GM12873 (cell line): ENCODE results near the gene TBC1D2.

ENCODE experiments used
- TF ChIP-seq, protein P1 (sequence below): IDR thresholded peaks from 2 replicates; pipeline ENCODE4 v1.5.1; 2012; ENCODE audit warnings: low read depth, mild to moderate bottlenecking, moderate library complexity, low read length, control low read depth; ENCODE audit not compliant: insufficient read depth; ENCODE audit errors: missing control alignments

Gene TBC1D2

DNA sequence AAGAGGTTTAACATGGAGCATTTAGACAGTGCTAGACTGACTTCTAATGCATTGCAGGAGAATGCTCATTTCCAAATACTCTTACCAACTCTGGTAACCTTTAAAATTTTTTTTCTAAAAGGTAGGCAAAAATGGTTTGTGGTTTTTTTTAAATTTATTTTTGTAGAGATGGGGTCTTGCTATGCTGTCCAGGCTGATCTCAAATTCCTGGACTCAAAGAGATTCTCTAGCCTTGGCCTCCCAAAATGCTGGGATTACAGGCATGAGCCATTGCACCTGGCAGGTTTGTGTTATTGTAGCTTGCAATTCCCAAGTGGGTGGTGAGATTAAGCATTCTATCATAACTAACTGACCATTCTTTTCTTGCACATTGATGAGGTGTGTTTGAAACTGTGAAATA lies 43.0 kb upstream of the TBC1D2 start:
- TF ChIP-seq, protein P1, sequence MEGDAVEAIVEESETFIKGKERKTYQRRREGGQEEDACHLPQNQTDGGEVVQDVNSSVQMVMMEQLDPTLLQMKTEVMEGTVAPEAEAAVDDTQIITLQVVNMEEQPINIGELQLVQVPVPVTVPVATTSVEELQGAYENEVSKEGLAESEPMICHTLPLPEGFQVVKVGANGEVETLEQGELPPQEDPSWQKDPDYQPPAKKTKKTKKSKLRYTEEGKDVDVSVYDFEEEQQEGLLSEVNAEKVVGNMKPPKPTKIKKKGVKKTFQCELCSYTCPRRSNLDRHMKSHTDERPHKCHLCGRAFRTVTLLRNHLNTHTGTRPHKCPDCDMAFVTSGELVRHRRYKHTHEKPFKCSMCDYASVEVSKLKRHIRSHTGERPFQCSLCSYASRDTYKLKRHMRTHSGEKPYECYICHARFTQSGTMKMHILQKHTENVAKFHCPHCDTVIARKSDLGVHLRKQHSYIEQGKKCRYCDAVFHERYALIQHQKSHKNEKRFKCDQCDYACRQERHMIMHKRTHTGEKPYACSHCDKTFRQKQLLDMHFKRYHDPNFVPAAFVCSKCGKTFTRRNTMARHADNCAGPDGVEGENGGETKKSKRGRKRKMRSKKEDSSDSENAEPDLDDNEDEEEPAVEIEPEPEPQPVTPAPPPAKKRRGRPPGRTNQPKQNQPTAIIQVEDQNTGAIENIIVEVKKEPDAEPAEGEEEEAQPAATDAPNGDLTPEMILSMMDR, result no peak

DNA sequence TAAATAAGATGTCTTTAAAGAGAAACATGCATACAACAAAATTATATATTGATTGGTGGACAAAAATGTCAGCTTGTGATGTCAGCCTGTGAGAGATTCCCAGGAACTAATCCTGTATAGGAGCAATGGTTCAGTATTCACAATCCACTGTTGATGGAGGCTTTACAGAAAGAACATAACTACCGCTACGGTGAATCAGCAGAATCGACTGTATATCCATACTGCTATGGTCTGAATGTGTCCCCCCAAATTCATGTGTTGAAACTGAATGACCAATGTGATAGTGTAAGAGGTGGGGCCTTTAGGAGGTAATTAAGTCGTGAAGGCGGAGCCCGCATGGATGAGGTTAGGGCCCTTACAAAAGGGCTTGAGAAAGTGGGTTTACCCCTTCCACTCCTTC lies 40.4 kb upstream of the TBC1D2 start:
- TF ChIP-seq, protein P1, result no peak

DNA sequence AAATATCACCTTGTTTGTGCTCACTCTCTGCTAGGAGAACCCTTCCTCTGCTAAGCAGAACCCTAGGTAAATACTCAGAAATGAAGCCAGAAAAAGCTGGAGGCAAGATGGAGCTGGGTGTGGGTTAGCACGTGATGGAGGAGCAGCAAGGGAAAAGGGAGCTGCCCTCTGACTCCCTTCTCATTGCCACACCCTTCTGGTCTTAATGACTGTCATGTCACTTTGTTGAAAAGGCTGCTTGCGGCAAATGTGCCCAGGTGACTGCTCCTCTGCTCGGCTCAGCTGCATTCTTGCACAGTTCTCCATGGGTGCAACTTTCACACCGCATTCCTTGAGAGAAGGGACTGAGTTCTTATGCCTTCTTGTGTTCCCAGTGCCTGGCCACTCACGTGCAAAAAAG lies 36.4 kb upstream of the TBC1D2 start:
- TF ChIP-seq, protein P1, result no peak

DNA sequence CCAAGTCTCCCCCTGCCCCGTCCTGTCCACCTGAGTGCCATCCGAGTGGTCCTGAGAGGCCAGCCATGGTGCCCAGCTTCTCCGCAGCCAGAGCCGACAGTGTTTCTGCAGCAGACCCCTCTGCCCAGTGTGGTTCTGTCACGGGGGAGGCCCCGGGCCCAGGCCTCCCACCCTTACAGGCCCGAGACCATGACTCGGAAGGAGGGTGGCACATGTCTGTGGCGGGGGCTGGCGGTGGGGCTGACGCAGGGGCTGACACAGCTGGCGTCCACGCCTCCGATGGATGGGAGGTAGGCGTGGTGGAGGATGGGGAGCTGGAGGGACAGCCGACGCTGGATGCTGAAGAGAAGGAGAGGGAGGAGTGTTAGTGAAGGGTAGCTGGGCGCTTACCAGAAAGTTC lies 35.0 kb upstream of the TBC1D2 start:
- TF ChIP-seq, protein P1, result no peak

DNA sequence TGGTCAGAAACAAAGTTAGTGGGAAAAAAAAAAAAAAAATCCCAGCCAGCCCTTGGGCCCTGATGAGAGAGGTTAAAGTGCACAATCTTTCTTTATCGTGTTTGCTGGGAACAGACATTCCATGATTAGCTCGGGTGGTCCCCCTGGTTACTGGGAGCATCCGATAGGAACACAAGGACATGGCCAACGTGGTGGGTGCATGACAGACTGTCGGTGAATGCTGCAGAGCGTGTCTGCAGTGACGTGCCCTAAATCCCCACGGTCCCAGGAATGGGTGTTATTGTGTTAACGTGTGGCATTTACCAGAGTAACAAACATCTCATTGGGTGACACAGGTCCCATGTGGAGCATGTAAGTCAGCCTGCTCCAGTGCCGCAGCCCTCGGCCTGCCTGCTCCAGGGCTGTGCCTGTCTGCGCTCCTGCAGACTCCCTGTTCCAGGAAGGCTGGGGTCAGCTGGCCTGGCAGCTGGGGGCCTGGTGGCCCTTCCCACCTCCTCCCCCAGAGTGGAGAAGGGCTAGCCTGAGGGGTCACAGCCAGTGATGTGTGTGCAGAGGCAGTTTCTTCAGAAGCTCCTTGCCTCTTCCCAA lies 34.3 kb upstream of the TBC1D2 start:
- TF ChIP-seq, protein P1, result no peak

- TF ChIP-seq, protein P1, result no peak
Measured at GRCh38 chr9:98288881-98289280, 33.4 kb upstream of the TBC1D2 start.

GRCh38 chr9:98287384-98287783 lies 31.9 kb upstream of the TBC1D2 start:
- TF ChIP-seq, protein P1, result no peak

DNA sequence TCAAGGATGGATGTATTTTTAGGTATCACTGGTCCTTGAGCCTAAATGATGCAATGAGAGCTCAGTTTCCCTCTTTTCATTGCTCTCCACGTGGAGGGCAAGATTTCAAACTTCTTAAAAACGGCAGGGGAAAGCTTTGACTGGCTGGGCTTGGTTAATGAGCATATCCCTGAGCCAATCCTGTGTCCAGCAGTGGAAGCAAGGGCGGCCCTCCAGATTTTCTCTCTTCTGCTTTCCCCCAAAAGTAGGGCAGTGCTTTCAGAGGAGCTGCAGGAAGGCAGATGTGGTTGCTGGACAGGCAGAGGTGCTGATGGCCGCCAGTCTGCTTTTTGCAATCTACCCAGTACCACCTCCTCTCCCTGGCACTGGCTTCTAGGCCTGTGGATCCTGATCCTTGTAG lies 30.0 kb upstream of the TBC1D2 start:
- TF ChIP-seq, protein P1, result no peak
